ENCODE data around the gene CEBPA. TPM values are rescaled to one million over a fixed set of nuclear protein-coding genes. Genes with fewer than 3 reads are reported as not detected.

CEBPA gene
- total RNA-seq, 3 donors from 2014 or later (not counting 1 experiment from before 2014, with no cell fraction given) = 7.6 to 19.5 (median 8.2) TPM

DNA sequence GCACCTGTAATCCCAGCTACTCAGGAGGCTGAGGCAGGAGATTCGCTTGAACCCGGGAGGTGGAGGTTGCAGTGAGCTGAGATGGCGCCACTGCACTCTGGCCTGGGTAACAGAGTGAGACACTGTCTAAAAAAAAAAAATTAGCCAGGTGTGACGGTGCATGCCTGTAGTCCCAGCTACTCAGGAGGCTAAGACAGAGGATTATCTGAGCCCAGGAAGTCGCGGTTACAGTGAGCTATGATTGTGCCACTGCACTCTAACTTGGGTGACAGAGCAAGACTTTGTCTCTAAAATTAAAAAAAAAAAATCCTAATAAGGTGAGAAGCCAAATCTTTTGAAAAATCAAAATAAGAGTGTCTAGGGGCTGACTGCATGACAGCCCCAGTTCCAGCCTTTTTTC, 9.7 kb upstream of the CEBPA start:
- no peaks in the 10 kb centered on the region for H3K4me1 ChIP-seq (ENCODE audit: control insufficient read depth, insufficient read depth, low read length)
- Mint-ChIP-seq H3K27ac (no peak overlapping the region), H3K4me1 (no peaks in the 10 kb centered on the region), H3K27me3 (ENCODE audit: low read depth in 2 of 2) (peaks cover 15 to 20% of the 10 kb centered on the region in 2 donors), H3K4me3 (no peak overlapping the region), H3K36me3 (no peaks in the 10 kb centered on the region), H3K9me3 (no peaks in the 10 kb centered on the region)
- H3K9me3 ChIP-seq (ENCODE audit: control insufficient read depth, insufficient read depth, low read length) = no peaks in the 10 kb centered on the region
- H3K36me3 ChIP-seq (ENCODE audit: control insufficient read depth, insufficient read depth, low read length) = no peaks in the 10 kb centered on the region
- DNase-seq = no peak
- H3K27me3 ChIP-seq (ENCODE audit: control insufficient read depth, insufficient read depth, low read length) = no peaks in the 10 kb centered on the region
- intact Hi-C loops (cut with micrococcal nuclease) = no loop called here
- H3K4me3 ChIP-seq (ENCODE audit: low read length) = no peak overlapping the region
- no peak for ATAC-seq
- TF ChIP-seq, protein P1, sequence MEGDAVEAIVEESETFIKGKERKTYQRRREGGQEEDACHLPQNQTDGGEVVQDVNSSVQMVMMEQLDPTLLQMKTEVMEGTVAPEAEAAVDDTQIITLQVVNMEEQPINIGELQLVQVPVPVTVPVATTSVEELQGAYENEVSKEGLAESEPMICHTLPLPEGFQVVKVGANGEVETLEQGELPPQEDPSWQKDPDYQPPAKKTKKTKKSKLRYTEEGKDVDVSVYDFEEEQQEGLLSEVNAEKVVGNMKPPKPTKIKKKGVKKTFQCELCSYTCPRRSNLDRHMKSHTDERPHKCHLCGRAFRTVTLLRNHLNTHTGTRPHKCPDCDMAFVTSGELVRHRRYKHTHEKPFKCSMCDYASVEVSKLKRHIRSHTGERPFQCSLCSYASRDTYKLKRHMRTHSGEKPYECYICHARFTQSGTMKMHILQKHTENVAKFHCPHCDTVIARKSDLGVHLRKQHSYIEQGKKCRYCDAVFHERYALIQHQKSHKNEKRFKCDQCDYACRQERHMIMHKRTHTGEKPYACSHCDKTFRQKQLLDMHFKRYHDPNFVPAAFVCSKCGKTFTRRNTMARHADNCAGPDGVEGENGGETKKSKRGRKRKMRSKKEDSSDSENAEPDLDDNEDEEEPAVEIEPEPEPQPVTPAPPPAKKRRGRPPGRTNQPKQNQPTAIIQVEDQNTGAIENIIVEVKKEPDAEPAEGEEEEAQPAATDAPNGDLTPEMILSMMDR (IDR thresholded peaks at IDR 0.05) = no peak
- WGBS (ENCODE audit: insufficient coverage) = 86% methylated on average over 6 of the region's 6 CpGs
- H3K27ac ChIP-seq (ENCODE audit: low read length) = no peak overlapping the region

DNA sequence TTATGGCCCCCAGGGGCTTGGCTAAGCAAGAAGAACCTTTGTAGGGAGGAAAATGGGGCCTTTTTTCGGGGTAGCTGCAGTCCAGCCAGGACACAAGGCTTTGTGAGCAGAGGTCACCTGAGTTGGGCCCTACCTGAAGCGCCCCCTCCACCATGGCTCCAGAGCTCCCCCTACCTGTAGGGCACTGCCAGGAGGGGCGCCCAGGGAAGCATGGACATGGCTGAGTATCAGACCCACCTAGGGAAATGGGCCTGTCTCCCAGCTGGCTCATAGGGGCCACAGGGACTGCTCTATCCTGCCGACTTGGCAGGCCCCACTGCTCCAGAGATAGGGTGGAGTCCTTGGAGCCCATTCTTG, 9.0 kb upstream of the CEBPA start:
- Histone ChIP-seq H3K4me1 (ENCODE audit: control insufficient read depth, insufficient read depth, low read length) (no peaks in the 10 kb centered on the region), H3K4me3 (ENCODE audit: low read length) (no peak overlapping the region), H3K27ac (ENCODE audit: low read length) (no peak overlapping the region), H3K27me3 (ENCODE audit: control insufficient read depth, insufficient read depth, low read length) (no peaks in the 10 kb centered on the region), H3K9me3 (ENCODE audit: control insufficient read depth, insufficient read depth, low read length) (no peaks in the 10 kb centered on the region), H3K36me3 (ENCODE audit: control insufficient read depth, insufficient read depth, low read length) (no peaks in the 10 kb centered on the region)
- DNase-seq (no peak), ATAC-seq (peak in 1 of 3 donors; percentile 37)
- Mint-ChIP-seq H3K27me3 (ENCODE audit: low read depth in 2 of 2) (peaks cover 8 to 13% of the 10 kb centered on the region in 2 donors), H3K27ac (no peak overlapping the region), H3K9me3 (no peaks in the 10 kb centered on the region), H3K36me3 (no peaks in the 10 kb centered on the region), H3K4me1 (no peaks in the 10 kb centered on the region), H3K4me3 (no peak overlapping the region)
- TF ChIP-seq, protein P1 (IDR thresholded peaks at IDR 0.05) = no peak
- WGBS (ENCODE audit: insufficient coverage) = 93% methylated on average over 4 of the region's 4 CpGs
- intact Hi-C loops (cut with micrococcal nuclease) = no loop called here

GRCh38 chr19:33310606-33311325, 8.4 kb upstream of the CEBPA start:
- 93% methylated on average over 18 of the region's 18 CpGs for WGBS (ENCODE audit: insufficient coverage)
- Mint-ChIP-seq H3K4me3 (no peak overlapping the region), H3K9me3 (no peaks in the 10 kb centered on the region), H3K36me3 (no peaks in the 10 kb centered on the region), H3K27ac (no peak overlapping the region), H3K27me3 (ENCODE audit: low read depth in 2 of 2) (peaks cover 7 to 13% of the 10 kb centered on the region in 2 donors), H3K4me1 (no peaks in the 10 kb centered on the region)
- no peaks in the 10 kb centered on the region for H3K27me3 ChIP-seq (ENCODE audit: control insufficient read depth, insufficient read depth, low read length)
- H3K36me3 ChIP-seq (ENCODE audit: control insufficient read depth, insufficient read depth, low read length) = no peaks in the 10 kb centered on the region
- no peaks in the 10 kb centered on the region for H3K4me1 ChIP-seq (ENCODE audit: control insufficient read depth, insufficient read depth, low read length)
- intact Hi-C loops (cut with micrococcal nuclease) = no loop called here
- TF ChIP-seq, protein P1 (IDR thresholded peaks at IDR 0.05) = no peak
- no peak overlapping the region for H3K4me3 ChIP-seq (ENCODE audit: low read length)
- no peak overlapping the region for H3K27ac ChIP-seq (ENCODE audit: low read length)
- DNase-seq (no peak), ATAC-seq (no peak)
- no peaks in the 10 kb centered on the region for H3K9me3 ChIP-seq (ENCODE audit: control insufficient read depth, insufficient read depth, low read length)

GRCh38 chr19:33309826-33310225, 7.5 kb upstream of the CEBPA start:
- no peak for ATAC-seq
- H3K4me3 Mint-ChIP-seq = no peak overlapping the region
- WGBS (ENCODE audit: insufficient coverage) = 80% methylated on average over 10 of the region's 10 CpGs
- no peaks in the 10 kb centered on the region for H3K36me3 Mint-ChIP-seq
- no peaks in the 10 kb centered on the region for H3K4me1 ChIP-seq (ENCODE audit: control insufficient read depth, insufficient read depth, low read length)
- no peak overlapping the region for H3K4me3 ChIP-seq (ENCODE audit: low read length)
- H3K27me3 ChIP-seq (ENCODE audit: control insufficient read depth, insufficient read depth, low read length) = no peaks in the 10 kb centered on the region
- no peaks in the 10 kb centered on the region for H3K36me3 ChIP-seq (ENCODE audit: control insufficient read depth, insufficient read depth, low read length)
- no peak overlapping the region for H3K27ac ChIP-seq (ENCODE audit: low read length)
- DNase-seq = no peak
- peaks cover 0 to 3% of the 10 kb centered on the region in 2 donors for H3K4me1 Mint-ChIP-seq
- no peak overlapping the region for H3K27ac Mint-ChIP-seq
- intact Hi-C loops (cut with micrococcal nuclease) = no loop called here
- H3K27me3 Mint-ChIP-seq (ENCODE audit: low read depth in 2 of 2) = peaks cover 7 to 17% of the 10 kb centered on the region in 2 donors
- H3K9me3 ChIP-seq (ENCODE audit: control insufficient read depth, insufficient read depth, low read length) = no peaks in the 10 kb centered on the region
- no peaks in the 10 kb centered on the region for H3K9me3 Mint-ChIP-seq
- TF ChIP-seq, protein P1 (IDR thresholded peaks at IDR 0.05) = no peak

Data from natural killer cell (primary cell).